AG04450 (cell line): ENCODE results near the gene LCORL. TPM values are rescaled to one million over a fixed set of nuclear protein-coding genes. Genes with fewer than 3 reads are reported as not detected.

ENCODE experiments used
- CTCF ChIA-PET: fragments of 300-600, 350-600 bp; formaldehyde crosslinking; extraction: SDS; loops from one replicate; lab custom pipeline; 2022; ENCODE audit warnings: antibody characterized with exemption, inconsistent platforms; lab: Charles Lee
- POLR2A ChIA-PET: fragments of 350-600 bp; formaldehyde crosslinking; extraction: SDS; loops from one replicate; lab custom pipeline; 2021; ENCODE audit warnings: antibody characterized with exemption, inconsistent platforms; lab: Yijun Ruan, JAX
- DNase-seq: peaks from one replicate; pipeline ENCODE4 v3.0.0-alpha.2; 2011; ENCODE audit warnings: low read depth, low spot score
- H3K27ac ChIP-seq: one replicate; pipeline ENCODE4 v1.5.1; 2012; ENCODE audit warnings: low read depth, low read length, control low read depth
- H3K27me3 ChIP-seq: one replicate; pipeline ENCODE4 v1.6.0; 2012; ENCODE audit warnings: low read length; ENCODE audit not compliant: control insufficient read depth, insufficient read depth
- H3K4me3 ChIP-seq: 2 replicates; pipeline ENCODE4 v1.5.1; 2011; ENCODE audit warnings: mild to moderate bottlenecking, low read depth, low read length, control low read depth
- H3K9me3 ChIP-seq: 2 replicates; pipeline ENCODE4 v1.5.1; 2012; ENCODE audit warnings: low read length; ENCODE audit not compliant: control insufficient read depth, insufficient read depth
- polyA plus RNA-seq: library from polyadenylated mRNA; depleted of rRNA; stranded (reverse); fragments of >200 nt; gene quantifications from 2 replicates; pipeline ENCODE4 v1.2.3, GENCODE V29; 2011; rRNA removed
- TF ChIP-seq, protein P1 (sequence below): IDR thresholded peaks from 2 replicates; pipeline ENCODE4 v1.5.1; 2011; ENCODE audit warnings: low read depth, low read length, control low read depth, inconsistent platforms

The LCORL gene
- polyA plus RNA-seq, 1 experiment = 7.2 TPM

DNA sequence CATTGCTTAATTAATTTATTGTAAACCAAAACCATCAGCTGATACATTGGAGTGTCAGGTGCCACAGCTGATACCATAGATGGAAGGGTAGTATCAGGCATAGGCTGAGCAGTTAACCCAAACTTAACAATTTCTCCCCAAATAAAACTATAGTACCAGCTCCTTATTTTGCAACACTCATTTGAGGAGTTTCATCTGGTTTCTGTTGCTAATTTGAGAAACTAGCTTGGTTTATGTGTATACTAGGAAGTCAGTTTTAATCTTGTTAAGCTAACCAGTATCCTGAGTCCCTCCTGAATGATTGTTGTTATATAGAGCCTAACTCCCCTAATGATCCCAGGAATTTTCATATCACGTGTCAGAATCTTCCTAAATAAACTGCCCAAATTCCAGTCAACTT lies 223.7 kb downstream of the LCORL start:
- DNase-seq = no peak
- ChIA-PET POLR2A (interaction anchor here (1.4 kb wide), 1 partner anchor 12 kb away, joined by 3 read pairs; the partner anchor contains the start of gene DCAF16), CTCF (interaction anchor here (1.2 to 3.5 kb wide), 5 partner anchors 11 to 249 kb away, joined by 3 to 26 read pairs (median 5); no protein-coding TSS in a partner anchor)
- TF ChIP-seq, protein P1, sequence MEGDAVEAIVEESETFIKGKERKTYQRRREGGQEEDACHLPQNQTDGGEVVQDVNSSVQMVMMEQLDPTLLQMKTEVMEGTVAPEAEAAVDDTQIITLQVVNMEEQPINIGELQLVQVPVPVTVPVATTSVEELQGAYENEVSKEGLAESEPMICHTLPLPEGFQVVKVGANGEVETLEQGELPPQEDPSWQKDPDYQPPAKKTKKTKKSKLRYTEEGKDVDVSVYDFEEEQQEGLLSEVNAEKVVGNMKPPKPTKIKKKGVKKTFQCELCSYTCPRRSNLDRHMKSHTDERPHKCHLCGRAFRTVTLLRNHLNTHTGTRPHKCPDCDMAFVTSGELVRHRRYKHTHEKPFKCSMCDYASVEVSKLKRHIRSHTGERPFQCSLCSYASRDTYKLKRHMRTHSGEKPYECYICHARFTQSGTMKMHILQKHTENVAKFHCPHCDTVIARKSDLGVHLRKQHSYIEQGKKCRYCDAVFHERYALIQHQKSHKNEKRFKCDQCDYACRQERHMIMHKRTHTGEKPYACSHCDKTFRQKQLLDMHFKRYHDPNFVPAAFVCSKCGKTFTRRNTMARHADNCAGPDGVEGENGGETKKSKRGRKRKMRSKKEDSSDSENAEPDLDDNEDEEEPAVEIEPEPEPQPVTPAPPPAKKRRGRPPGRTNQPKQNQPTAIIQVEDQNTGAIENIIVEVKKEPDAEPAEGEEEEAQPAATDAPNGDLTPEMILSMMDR = no peak
- no peak overlapping the region for H3K4me3 ChIP-seq
- no peaks in the 10 kb centered on the region for H3K27me3 ChIP-seq
- H3K27ac ChIP-seq = no peak overlapping the region
- H3K9me3 ChIP-seq = no peaks in the 10 kb centered on the region

DNA sequence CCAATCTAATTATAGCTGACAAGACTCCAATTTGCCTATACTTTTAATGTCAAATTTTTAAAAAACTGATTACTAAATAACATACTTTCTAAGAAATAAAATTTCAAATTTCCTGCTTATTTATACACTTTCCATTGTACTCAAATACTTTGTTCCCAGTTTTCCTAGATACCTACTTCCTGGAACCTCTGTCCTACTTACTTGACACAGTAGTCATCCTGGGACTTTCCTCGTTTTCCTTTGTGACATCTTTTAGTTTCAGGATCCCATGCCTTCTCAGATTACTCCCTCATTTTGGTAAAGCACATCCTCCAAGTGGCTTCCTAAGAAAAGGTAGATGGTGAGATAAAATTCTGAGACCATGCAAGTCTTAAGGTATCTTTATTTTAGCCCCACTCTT lies 226.8 kb downstream of the LCORL start:
- no peaks in the 10 kb centered on the region for H3K27me3 ChIP-seq
- no peak for DNase-seq
- H3K9me3 ChIP-seq = no peaks in the 10 kb centered on the region
- H3K4me3 ChIP-seq = no peak overlapping the region
- ChIA-PET CTCF (interaction anchor here (1.5 to 1.8 kb wide), 2 partner anchors 246 kb away, joined by 5 read pairs; no protein-coding TSS in a partner anchor), POLR2A (interaction anchor here (0.5 kb wide), 1 partner anchor 17 kb away, joined by 3 read pairs; no protein-coding TSS in a partner anchor)
- TF ChIP-seq, protein P1 = no peak
- H3K27ac ChIP-seq = no peak overlapping the region

Other genes starting within 250 kb of the LCORL start
- gene FAM184B, start 240.1 kb downstream of the LCORL start, polyA plus RNA-seq = 0.07 and 0.09 TPM in 2 replicates
- gene DCAF16, start 211.0 kb downstream of the LCORL start, polyA plus RNA-seq = 19.8 and 22.2 TPM in 2 replicates
- gene NCAPG, start 210.8 kb downstream of the LCORL start, polyA plus RNA-seq = 5.3 and 9.1 TPM in 2 replicates